Panc1 (cell line): Measurements from ENCODE around the gene HOXC6.

Experiments
- POLR2AphosphoS5 ChIP-seq: IDR thresholded peaks from 2 replicates; pipeline ENCODE4 v1.6.1; 2012; ENCODE audit warnings: mild to moderate bottlenecking, low read depth, low read length, moderate library complexity
- SIN3A ChIP-seq: IDR thresholded peaks from 2 replicates; pipeline ENCODE4 v1.6.1; 2012; ENCODE audit warnings: low read depth, mild to moderate bottlenecking, low read length, moderate library complexity, borderline replicate concordance; ENCODE audit not compliant: insufficient read depth
- TF ChIP-seq, protein P1 (sequence below): fragments of 450-650 bp; IDR thresholded peaks from 2 replicates; pipeline ENCODE4 v1.5.1; 2017; ENCODE audit warnings: mild to moderate bottlenecking

DNA sequence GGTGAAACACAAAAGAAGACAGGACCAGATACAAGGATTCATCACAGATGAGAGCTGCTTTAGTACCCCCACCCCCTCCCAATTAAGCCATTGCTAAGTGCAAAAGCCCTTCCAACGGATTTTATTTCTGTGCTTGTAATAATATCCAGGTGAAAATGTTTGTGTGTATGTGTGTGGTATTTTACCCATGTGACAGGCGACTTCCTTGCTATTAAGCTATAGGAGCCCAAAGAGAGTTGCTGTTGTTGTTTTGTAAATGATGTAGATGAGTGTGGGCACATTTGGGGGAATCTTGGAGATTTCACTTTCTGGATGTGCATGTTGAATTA lies 22.2 kb downstream of the HOXC6 start:
- TF ChIP-seq, protein P1, sequence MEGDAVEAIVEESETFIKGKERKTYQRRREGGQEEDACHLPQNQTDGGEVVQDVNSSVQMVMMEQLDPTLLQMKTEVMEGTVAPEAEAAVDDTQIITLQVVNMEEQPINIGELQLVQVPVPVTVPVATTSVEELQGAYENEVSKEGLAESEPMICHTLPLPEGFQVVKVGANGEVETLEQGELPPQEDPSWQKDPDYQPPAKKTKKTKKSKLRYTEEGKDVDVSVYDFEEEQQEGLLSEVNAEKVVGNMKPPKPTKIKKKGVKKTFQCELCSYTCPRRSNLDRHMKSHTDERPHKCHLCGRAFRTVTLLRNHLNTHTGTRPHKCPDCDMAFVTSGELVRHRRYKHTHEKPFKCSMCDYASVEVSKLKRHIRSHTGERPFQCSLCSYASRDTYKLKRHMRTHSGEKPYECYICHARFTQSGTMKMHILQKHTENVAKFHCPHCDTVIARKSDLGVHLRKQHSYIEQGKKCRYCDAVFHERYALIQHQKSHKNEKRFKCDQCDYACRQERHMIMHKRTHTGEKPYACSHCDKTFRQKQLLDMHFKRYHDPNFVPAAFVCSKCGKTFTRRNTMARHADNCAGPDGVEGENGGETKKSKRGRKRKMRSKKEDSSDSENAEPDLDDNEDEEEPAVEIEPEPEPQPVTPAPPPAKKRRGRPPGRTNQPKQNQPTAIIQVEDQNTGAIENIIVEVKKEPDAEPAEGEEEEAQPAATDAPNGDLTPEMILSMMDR = no peak
- TF ChIP-seq POLR2AphosphoS5 (no peak), SIN3A (no peak)
